GM18498 (cell line): ENCODE data around the gene PRDM16.

ENCODE experiments used
- ATAC-seq: cut with Tn5 transposase; IDR thresholded peaks from one replicate; pipeline ENCODE4 v1.9.1; 2021; ENCODE audit warnings: mild to moderate bottlenecking, moderate library complexity; ENCODE audit not compliant: unreplicated experiment

The PRDM16 gene

DNA sequence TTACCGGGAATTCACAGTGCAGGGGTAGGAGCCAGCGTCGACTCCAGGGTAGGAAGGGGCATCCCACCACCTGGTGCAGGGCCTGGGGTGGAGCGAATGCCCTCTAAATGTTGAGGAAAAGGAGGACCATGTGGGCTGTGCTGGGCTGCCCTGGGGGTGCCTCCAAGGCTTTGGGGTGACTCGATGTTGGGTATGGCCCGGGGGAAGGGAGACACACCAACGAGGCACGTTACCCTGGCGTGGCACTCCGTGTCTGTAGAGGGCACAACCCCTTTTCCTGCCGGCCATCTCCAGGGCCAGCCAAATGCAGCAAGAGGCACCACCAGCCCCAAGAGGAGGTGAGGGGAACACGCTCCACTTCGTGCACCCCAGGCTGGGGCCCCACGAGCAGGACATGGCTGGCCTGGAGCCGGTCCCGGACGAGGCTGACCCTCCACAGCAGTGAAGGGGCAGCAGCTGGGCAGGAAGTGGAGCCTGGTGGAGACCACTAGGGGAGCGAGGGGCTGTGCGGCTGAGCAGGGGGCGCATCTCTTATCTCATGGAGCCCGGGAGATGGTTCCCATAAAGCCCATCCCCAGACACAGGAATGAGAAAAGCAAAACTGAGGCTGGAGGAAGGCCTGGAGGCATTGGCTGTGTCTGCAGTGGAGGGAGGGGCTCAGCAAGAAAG, 36.5 kb upstream of the PRDM16 start:
- no peak for ATAC-seq

DNA sequence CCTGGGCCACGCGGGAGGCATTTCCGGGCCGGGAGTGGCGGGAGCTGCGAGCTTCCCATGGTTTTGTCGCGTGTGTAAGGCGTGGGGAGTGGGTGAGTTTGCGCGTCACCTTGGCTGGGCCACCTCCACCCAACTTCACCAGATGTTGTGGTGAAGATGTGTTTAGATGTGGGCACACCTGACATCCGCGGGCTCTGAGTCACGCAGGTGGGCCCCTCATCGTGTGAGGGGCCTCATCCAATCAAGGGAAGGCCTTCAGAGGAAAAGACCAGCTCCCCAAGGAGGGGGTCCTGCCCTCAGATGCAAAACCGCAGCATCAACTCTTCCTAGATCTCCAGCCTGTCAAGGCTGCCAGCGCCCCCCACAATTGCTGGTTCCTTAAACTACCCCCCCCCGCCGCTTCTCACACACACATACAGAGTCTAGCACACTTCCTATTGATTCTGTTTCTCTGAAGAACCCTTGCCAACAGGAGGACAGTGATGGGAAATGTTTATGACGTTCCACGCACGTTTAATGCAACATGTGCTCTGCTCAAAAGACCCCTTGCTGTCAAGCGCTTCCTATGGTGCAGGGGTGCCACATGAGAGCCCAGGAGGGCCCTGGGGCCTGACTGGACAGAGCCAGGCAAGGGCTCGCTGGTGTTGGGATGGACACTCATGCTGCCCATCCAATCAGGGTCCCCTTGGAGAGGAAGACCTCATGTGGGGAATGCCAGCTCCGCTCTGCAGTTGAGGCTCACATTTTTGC, 35.8 kb upstream of the PRDM16 start:
- ATAC-seq, result no peak

DNA sequence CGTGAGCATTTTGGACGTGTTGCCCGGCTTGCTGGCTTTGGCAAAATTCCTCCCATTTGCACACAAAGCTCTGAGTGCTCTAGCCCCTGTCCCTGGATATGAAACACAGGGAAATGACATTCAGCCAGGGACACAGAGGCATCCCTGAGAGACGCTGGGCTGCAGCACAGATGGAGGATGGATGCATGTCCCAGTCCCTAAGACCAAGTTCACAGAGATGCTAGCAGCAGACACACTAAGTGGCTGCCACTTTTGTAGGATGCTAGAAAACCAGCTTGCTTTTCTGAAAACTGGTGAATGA, 35.3 kb upstream of the PRDM16 start:
- no peak for ATAC-seq

DNA sequence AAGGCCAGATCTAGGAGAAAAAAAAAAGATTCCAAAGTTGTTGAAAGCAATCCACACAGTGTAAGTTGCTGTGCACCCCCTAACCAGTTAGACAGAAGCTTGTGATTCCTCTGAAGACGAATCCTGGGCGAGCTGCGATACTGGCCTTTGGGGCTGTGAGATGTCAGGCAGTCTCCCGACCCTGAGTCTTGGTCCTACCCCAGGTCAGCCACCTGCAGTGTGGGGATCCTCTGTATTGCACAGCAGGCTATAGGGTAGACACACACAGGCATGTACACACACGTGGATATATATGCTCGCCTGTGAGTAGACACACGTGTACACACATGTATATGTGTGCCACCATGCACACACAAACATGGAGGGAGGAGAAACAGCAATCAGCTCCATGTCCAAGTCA, 34.8 kb upstream of the PRDM16 start:
- ATAC-seq, result no peak

DNA sequence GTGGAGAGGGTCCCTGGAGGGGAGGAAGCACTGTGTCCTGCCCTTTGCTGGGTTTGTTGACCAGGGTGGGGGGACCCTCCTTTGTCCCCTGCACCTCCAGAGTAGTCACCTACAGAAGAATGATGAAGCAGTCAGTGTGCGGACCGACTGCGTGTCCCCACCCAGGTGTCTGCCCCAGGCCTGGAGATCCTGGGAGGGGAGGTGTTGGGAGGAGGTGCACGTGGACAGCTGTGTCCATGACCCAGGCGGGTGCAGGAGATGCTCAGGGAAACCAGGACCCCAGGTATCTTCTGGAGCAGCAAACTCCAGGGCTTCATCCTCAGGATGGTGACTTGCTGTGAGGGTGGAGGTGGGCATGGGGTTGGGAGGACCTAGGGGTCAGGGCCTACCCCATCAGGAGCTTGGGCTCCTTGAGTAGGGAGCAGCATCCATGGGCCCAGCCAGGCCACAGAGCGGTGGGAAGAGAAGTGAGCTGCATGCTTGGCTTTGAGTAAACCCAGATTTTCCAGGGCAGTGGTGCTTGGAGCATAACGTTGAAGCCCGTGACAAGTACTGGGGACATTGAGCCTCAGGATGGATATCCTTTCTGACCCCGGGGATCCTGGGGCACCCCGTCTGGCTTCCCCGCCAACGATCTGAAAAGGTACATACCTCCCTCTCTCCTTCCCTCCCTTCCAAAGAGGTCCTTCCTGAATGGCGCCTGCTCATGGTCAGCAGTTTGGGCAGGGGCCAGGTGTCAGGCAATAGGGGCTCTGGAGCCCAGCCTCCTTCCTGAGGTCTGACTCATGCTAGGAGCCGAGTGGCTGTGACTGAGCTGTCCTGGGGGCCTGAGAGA, 34.1 kb upstream of the PRDM16 start:
- no peak for ATAC-seq

DNA sequence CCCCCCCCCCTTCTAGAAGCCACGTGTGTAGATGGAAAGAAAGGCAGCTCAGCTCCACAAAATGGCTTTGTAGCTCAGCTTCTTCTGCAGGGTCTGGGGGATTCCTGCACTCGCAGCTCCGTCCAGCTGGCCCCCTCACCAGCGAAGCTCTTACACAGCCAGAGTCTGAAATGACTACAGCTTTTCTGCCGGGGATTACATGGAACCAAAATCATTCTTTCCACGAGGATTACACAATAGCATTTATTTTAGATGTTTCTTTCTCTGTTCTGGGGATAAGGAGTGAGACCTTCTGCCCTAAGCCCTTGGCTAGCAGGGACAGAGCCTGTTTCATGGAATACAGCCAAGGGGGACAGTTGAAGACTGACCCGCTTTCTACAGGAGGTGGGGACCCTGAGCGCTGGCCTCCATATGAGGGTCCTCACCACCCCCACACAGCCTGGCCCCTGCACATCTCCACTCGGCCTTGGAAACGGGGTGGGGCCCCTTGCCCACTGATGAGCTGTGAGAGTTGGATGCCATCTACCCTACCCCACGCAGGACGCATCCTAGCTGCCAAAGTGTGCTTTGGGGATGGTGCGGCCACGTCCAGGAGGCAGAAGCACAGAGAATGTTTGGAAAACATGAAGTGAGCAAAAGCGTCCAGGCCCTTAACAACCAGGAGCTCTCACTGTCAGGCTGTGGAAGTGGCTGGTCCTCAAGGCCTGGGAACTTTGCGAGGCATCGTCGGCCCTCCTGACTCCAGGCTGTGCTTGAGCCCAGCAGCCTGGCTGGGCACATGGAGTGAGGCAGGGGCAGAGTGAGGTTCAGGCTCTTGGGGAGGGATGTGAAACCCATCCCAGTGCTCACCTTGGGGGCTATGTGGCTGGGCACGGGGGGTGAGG, 33.2 kb upstream of the PRDM16 start:
- ATAC-seq, result no peak

DNA sequence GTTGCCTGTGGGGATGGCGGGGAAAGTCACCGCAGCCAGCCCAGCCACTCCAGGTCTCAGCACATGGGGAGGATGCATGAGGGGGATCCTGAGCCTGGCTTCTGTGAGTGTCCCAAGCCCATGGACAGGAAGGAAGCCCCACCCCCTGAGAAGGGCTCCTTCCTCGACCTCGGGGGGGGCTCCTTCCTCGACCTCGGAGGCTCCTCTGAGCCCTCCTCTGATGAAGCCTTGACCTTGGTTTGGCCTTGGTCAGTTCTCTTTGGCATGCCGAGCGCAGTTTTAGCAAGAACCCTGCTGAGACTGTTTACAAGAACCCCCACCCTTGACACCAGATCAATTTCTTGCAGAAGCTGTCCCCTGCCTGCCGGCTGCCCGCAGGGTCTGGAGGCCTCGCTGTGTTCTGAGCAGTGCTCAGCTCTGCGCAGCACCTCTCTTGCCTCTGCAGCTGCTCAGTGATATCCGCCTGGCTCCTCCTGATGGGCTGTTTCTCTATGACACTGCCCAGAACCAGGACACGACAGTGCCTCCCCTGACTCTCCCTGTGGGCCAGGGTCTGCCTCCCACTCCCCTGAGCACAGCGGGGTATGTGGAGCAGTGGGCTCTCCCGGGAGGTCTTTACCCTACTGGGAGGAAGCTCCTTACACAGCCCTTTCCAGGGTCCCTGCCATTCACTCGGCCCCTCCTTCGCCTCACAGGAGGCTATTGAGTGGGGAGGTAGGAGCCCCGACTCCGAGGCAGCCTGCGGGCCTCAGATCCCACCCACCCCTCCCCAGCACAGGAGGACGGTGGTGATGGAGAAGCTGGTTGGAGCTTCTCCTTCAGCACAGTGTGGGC, 32.3 kb upstream of the PRDM16 start:
- ATAC-seq, result no peak

DNA sequence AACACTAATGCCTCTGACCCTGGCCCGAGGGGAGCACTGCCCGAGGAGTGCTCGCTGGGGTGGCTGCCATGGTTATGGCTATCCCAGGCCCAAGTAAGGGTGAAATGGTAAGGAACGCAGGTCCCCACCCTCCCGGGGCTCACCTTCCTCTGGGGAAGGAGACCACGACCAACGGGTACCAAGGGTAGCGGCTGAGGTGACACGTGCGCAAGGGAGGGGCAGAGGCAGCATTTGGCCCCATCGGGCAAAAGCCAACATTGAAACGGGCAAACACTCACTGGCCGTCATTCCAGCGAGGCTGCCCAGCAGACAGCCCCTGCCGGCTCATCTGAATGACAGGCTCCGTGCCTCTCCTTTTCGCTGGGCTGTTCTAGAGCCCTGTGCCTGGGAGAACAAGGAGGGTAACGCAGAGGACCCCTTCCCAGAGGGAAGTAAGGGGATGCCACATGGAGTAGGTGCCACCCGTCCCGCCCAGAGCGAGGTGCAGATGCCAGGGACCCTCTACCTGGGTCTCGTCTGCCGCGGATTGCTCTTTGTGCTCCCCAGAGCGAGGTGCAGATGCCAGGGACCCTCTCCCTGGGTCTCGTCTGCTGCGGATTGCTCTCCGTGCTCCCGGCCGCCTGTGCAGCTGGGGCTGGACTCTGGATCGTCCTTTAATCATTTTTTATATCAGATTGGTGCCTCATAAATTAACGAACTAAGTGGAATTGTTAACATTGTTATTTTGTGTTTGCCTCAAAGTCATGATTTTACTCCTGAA, 31.5 kb upstream of the PRDM16 start:
- no peak for ATAC-seq

DNA sequence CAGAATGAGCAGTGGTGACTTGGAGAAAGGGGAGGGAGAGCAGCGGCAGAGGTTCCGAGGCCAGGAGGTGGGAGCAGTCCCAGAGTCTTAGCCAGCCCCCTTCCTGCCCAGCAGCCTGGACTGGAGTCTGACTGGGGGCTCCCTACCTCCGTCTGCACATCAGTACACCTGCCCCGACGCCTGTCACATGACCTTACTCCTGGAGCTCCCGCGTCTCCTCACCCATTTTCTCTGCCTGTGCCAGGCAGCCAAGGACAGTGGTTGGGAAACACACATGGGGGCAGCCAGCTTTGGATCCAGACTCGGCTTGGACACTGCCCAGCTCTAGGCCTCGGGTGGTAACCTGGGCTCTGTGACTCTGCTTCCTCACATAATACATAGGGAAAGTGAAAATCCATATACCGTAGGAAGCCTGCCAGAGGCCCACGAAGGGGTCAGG, 30.9 kb upstream of the PRDM16 start:
- no peak for ATAC-seq

DNA sequence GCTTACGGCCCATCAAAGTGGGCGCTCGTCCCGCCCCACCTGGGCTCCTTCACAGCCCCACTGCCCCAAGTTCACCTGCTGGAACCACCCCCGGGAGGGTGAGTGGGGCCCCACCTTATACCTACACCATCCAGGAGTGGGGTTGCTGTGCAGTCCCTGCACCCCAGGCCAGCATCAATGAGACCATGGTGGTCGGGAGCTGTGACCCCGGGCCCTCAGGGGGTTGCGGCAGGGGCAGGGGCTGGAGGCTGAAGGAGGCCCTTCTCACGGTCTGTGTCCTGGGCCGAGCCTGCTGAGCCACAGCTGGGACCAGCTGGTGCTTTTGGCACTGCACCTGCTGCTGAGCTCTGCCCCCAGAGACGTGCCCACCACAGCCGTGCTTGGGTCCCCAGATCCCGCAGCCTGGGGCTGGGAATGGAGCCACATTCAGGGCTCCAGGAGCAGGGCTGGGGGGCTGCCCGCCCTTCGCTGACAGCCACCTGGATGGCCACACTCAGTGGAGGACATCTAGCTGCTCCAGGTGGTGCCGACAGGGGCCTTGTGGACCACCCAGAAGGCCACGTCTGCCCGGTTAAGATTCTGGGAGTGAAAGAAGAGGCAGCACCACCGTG, 30.3 kb upstream of the PRDM16 start:
- no peak for ATAC-seq

DNA sequence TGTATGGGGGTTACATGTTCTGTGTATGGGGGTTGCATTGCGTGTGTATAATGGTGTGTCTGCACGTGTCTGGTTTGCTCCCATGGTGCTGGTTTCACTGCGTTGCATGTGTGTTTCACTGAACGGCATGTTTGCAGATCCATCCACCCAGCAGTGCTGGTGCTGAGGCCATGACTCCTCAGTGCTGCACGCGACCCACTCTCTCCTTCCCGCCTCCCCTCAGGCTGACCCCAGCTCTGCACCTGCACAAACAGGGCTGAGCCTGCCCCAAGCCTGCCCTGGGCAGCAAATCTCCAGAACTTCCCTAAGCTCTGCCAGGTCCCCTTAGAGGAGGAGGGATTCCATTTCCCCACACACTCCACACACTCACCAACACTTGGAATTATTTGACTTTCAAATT, 29.0 kb upstream of the PRDM16 start:
- ATAC-seq, result no peak

DNA sequence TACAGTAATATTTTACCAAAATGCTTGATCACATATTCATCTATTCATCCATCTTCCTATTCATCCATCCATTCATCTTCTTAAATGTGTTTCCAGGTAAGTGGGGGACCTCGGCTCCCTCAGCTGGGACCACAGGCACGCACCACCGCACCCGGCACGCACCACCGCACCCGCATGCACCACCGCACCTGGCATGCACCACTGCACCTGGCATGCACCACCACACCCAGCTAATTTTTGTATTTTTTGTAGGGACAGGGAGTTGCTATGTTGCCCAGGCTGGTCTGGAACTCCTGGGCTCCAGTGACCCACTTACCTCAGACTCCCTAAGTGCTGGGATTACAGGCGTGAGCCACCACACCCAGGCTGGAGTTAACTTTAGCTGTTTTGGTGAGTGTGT, 26.5 kb upstream of the PRDM16 start:
- ATAC-seq, result no peak

DNA sequence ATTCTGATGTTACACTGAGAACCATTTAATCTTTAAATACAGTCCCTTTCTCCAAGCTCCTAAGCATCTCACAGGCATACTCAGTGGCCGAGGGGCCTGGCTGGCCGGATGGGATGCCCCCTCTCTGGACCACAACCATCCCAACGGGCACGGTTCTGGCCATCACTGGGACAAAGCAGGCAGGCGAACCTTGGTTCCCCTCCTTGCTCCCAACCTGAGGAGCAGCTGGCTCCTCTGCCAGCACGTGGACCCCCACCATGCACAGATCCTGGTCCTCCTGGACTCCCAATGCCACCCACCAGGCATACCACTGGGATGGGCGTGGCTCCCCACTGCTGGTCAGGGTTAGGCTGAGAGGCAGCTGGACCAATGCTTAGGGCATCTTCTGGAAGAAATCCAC, 19.8 kb upstream of the PRDM16 start:
- ATAC-seq, result no peak

DNA sequence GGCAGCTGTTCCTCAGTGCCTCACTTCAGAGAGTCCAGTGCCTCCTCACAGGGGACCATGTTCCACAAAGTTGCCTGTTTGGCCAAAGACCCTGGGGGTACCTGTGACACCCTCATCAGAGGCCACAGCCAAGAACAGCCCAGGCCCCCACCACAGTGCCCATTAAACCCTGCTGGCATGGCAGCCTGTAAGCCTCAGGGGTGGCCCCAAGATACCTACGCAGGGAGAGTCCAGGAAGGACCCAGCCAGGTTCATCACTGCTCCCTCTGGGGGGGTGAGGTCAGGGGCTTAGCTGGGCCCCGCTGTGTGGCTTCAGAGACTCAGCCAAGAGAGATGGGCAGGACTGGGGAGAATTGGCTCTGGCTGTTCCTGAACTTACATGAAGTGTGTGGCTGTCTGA, 19.1 kb upstream of the PRDM16 start:
- ATAC-seq, result no peak

DNA sequence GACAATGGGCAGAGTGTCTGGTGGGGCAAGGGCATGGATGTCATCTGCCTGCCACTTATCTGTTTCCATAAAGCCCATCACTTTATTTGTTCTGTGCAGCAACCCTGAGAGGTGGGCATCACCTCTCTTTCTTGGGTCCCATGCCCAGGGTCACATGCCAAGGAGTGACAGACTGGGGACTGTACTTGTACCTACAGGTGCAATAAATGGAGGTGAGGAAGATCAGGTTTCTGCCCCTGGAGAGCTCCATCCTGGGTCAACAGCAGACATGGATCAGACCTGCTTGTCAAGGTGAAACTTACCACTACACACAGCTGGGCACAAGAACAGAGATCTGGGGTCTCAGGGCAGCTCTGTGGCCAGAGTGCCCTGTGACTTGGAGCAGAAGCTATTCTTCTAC, 18.4 kb upstream of the PRDM16 start:
- no peak for ATAC-seq

DNA sequence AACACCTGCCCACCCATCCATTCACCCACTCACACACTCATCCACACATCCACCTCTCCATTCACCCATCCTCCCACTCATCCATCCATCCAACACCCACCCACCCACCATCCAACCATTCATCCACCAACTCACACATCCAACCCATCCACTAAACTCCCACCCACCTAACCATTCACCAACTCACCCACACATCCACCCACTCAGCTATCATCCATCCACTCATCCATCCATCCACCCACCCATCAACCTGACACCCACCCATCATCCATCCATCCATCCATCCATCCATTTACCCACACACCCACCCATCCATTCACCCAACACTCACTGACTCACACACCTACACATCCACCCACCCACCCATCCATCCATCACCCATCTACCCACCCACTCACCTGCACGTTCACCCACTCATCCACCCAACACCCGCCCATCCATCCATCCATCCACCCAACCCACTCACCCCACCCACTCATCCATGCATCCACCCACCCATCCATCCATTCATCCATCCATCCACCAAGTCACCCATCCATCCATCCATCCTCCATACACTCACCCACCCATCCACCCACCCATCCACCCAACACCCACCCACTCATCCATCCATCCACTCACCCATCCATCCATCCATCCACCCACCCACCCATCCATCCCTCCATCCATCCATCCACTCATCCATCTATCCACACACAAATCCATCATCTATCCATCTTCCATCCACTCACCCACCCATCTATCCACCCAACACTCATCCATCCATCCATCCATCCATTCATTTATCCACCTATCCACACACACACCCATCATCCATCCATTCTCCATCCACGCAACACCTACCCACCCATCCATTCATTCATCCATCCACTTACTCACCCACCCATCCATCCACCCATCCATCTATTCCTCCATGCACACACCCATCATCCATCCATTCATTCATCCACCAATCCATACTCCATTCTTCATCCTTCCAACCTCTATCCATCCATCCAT, 17.4 kb upstream of the PRDM16 start:
- no peak for ATAC-seq

DNA sequence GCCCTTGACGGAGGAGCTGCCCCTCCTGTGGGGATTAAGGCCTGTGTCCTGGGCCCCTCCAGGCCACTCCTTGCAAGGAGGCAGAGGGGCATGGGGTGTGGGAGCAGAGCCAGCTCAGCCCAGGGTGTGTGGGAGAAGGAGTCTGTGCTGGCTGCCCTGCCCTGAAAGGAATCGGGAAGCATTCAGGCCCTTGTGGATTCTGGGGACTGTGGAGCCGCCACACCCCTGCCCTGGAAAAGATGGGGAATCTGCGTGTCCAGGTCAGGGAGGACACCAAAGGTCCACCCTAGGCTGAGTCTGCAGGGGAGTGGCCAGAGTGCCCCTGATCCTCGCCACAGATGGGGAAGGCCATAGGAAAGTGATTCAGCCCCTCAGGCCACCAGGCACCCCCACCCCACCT, 16.5 kb upstream of the PRDM16 start:
- ATAC-seq, result no peak
